ENCODE results near the gene AGMAT.
A peak's percentile ranks its signal among the peaks of the same experiment; 100 is the strongest.
"Not testable (repeated sequence)": the region's sequence is repeated elsewhere in the genome, so short reads cannot be mapped to it uniquely, and the experiment has no call there.

AGMAT gene

GRCh38 chr1:15616373-15617172 lies 31.7 kb upstream of the AGMAT start:
- no peak for DNase-seq (ENCODE audit: low read depth)

- no peak for DNase-seq (ENCODE audit: low read depth)
These were observed 25.3 kb upstream of the AGMAT start for GRCh38 chr1:15610167-15610566.

DNA sequence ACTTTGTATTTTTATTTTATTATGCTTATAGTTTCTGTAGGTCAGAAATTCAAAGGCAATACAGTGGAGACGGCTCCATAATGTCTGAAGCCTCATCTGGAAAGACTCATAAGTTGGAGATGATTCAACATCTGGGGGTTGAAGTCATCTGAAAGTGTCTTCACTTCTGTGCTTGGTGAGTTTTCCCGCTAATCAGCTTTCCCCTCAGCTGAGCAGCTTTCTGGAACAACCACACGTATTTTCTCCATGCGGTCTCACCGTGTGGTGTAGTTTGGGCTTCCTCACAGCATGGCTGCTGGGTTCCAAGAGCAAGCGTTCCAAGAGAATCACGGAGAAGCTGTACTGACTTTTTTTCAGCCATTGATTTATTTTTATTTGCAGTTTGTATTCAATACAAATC lies 24.8 kb upstream of the AGMAT start:
- no peak for DNase-seq (ENCODE audit: low read depth)

GRCh38 chr1:15605398-15606383 lies 20.8 kb upstream of the AGMAT start:
- no peak for DNase-seq (ENCODE audit: low read depth)

GRCh38 chr1:15604400-15604799 lies 19.5 kb upstream of the AGMAT start:
- DNase-seq (ENCODE audit: low read depth): not testable (repeated sequence)

- DNase-seq (ENCODE audit: low read depth): not testable (repeated sequence)
These were observed 19.1 kb upstream of the AGMAT start for GRCh38 chr1:15603966-15604282.

GRCh38 chr1:15603050-15603965 lies 18.5 kb upstream of the AGMAT start:
- DNase-seq (ENCODE audit: low read depth): peak; percentile 84

GRCh38 chr1:15598436-15598835 lies 13.6 kb upstream of the AGMAT start:
- DNase-seq (ENCODE audit: low read depth): no peak

GRCh38 chr1:15595809-15596617 lies 11.2 kb upstream of the AGMAT start:
- DNase-seq (ENCODE audit: low read depth): no peak

- no peak for DNase-seq (ENCODE audit: low read depth)
These were observed 7.4 kb upstream of the AGMAT start for GRCh38 chr1:15592285-15592684.

DNA sequence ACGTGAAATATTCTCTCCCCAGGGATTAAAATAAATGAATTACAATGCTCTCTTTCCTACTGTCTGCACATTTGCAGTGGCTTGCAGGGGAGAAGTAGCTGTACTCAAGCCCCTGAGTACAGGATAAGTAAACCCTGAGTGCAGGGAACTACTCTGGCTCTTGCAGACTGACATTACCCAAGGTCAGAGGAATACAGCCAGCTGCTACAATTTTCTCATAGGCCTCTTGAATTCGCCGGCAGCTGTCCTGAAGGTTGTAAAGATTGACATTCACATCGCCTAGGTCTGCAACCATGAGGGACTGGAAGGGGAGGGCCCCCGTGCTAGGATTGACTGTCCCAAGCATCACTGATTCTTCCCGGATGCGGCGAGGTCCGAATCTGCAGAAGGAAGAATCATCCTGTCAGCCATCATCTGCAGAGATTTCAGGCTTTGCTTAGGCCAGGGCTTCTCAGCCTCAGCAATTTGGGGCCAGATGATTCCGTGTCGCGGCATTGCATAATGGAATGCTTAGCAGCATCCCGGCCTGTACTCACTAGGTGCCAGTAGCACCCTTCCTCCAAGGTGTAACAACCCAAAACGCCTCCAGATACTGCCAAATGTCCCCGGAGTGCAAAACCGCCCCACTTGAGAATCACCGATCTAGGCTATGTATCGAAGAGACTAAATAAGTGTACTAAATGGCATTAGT lies 1.7 kb downstream of the AGMAT start:
- no peak for DNase-seq (ENCODE audit: low read depth)

GRCh38 chr1:15579683-15580047 lies 5.2 kb downstream of the AGMAT start:
- no peak for DNase-seq (ENCODE audit: low read depth)

DNA sequence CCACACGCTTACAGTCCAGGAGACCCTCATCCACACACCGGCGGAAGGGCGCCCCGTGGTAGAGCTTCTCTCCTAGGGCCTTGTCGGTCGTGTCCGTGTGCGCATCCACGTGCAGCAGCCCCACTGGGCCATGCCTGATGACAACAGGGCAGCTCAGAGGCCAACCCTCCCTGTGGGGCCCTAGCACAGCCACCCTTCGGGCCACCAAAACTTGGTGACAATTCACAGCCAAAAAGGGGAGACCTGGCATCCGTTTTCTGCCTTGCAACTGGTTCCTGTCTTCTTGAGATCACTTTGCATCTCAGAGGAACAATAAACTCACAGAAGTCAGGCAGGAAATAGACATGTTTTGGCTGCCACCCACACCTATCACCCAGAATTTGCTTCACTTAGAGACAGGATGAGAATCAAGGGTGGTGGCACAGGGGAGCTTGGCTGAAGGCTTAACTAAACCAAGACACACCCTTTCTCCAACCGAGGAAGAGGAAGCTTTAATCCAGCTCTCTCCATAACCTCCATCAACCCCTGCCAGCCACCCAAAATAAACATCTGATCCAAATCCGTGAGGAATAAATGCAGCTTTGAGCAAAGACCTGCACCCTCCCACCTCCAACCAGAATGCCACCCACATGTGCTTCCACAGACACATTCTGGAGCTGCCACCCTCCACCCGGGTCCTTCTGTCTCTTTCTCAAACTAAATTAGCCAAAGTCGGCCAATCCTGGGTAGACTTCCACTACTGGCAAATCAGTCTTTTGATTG lies 5.7 kb downstream of the AGMAT start:
- peak; percentile 8 for DNase-seq (ENCODE audit: low read depth)

DNA sequence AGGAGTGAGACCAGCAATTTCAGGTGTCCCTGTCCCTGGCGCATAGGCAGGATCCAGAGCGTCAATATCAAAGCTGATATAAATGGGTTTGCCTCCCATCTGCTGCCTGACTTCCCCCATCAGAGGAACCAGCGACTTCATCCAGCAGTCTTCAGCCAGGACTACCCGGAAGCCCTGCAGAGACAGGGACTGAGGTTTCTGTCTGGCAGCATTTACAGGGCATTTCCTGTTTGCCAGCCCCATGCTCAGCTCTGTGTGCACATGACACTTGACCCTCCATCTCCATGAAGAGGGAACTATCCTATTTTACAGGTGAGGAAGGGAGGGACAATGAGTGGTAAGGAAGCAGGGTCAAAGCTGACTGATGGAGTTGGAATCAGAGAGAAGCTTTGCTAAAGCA lies 7.2 kb downstream of the AGMAT start:
- DNase-seq (ENCODE audit: low read depth): no peak

GRCh38 chr1:15575549-15576150 lies 9.2 kb downstream of the AGMAT start:
- DNase-seq (ENCODE audit: low read depth): no peak

GRCh38 chr1:15574741-15575140 lies 10.1 kb downstream of the AGMAT start:
- DNase-seq (ENCODE audit: low read depth): no peak

DNA sequence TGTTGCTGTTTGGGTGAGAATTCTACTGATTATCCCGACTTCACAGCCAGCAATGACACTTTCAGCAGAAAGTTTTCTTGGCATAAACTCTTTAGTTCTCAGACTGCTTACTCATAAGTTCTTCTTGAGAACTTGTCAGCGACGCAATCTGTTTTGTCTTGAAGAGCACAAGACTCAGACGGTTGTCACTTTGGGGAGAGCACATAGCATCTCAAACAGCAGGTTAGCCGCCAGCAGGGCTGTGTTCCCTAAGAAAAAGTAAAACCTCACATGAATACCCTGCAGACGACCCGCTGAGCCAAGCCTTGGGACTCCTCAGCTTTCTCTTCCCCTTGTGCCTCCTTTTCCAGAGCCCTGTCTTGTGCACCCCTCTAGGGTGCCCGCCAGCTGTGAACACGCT lies 11.4 kb downstream of the AGMAT start:
- DNase-seq (ENCODE audit: low read depth): no peak

GRCh38 chr1:15571266-15571665 lies 13.6 kb downstream of the AGMAT start:
- DNase-seq (ENCODE audit: low read depth): no peak

DNA sequence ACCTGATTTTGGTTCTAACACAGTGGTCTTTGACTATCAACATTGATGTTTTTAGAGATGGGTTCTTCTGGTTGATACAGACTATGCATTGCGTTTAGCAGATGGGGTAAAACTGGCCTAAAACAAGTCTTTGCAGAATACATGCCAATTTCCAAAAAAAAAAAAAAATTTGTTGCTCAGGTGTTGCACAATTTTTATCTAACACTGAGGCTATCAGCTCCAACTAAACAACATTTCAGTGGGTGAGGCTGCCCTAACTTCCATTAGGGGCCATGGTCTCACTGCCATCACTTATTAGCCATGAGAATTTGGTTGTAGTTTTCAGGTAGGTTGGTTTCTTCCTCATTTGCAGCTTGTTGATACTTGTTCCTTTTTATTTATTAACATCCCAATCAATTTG lies 14.0 kb downstream of the AGMAT start:
- DNase-seq (ENCODE audit: low read depth): no peak
